ENCODE results near the gene COL23A1.

GRCh38 chr5:178215280-178216002 is 374.8 kb downstream of the COL23A1 start:
- TF ChIP-seq POLR2A (IDR thresholded peaks at IDR 0.05; ENCODE audit: low read length), result no peak
- TF ChIP-seq GATA1 (IDR thresholded peaks at IDR 0.05; ENCODE audit: low read depth, low read length), result no peak
